GM10266 (cell line): Measurements from ENCODE around the gene ERG.

ENCODE experiments used
- DNase-seq: peaks from one replicate; pipeline ENCODE4 v3.0.0; 2012; ENCODE audit errors: extremely low spot score
- CTCF ChIP-seq: IDR thresholded peaks from 2 replicates; pipeline ENCODE4 v1.5.1; 2012; ENCODE audit warnings: mild to moderate bottlenecking, low read depth; ENCODE audit not compliant: control insufficient read depth, insufficient read depth; ENCODE audit errors: missing control alignments

The ERG gene

GRCh38 chr21:38436341-38436740 lies 61.9 kb downstream of the ERG start:
- no peak for TF ChIP-seq CTCF
- DNase-seq: no peak

GRCh38 chr21:38434913-38435533 lies 63.3 kb downstream of the ERG start:
- DNase-seq: no peak
- TF ChIP-seq CTCF: no peak

- DNase-seq: no peak
- no peak for TF ChIP-seq CTCF
These were observed 64.8 kb downstream of the ERG start for GRCh38 chr21:38433471-38433870.

GRCh38 chr21:38430401-38430984 lies 67.8 kb downstream of the ERG start:
- DNase-seq: no peak
- TF ChIP-seq CTCF: no peak

GRCh38 chr21:38429011-38429410 lies 69.3 kb downstream of the ERG start:
- TF ChIP-seq CTCF: no peak
- DNase-seq: no peak

- TF ChIP-seq CTCF: no peak
- DNase-seq: no peak
These were observed 70.1 kb downstream of the ERG start for GRCh38 chr21:38428211-38428610.

- no peak for TF ChIP-seq CTCF
- no peak for DNase-seq
These were observed 73.8 kb downstream of the ERG start for GRCh38 chr21:38424305-38425019.
